Activated naive CD8-positive, alpha-beta T cell treated with anti-CD3 and anti-CD28 coated beads, Interleukin-2, amount 50 U/mL, for 16 hours (primary cell): ENCODE data around the gene MAGEA10.
"Not testable (repeated sequence)": the region's sequence is repeated elsewhere in the genome, so short reads cannot be mapped to it uniquely, and the experiment has no call there.

ENCODE experiments used
- DNase-seq: peaks from one replicate; pipeline ENCODE4 v3.0.0-alpha.2; 2020; ENCODE audit warnings: low read depth, low spot score

Gene MAGEA10

DNA sequence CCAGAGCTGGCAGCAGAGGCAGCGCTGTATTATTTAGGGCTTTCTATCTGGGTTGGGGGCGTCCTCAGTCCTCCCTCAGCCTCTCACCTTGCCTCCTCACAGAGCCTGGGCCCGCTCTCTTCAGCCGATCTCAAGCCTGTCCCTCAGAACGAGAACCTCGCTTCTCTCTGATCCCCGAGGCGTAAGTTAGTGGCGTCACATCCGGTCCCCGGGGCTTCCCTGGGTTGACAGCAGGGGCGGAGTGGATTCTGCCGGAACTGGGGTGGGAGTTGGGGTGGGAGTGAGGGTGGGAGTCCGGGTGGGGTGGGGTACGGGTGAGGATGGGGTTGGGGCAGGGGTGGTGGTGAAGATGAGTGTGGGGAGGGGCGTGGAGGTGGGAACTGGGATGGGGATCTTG lies at the start of gene MAGEA10:
Gene MAGEA10, minus strand, starts transcription at position 190 of the 397 bp plus-strand sequence. CDS start 2,957 bp downstream, outside the sequence.
- no peak for DNase-seq

DNA sequence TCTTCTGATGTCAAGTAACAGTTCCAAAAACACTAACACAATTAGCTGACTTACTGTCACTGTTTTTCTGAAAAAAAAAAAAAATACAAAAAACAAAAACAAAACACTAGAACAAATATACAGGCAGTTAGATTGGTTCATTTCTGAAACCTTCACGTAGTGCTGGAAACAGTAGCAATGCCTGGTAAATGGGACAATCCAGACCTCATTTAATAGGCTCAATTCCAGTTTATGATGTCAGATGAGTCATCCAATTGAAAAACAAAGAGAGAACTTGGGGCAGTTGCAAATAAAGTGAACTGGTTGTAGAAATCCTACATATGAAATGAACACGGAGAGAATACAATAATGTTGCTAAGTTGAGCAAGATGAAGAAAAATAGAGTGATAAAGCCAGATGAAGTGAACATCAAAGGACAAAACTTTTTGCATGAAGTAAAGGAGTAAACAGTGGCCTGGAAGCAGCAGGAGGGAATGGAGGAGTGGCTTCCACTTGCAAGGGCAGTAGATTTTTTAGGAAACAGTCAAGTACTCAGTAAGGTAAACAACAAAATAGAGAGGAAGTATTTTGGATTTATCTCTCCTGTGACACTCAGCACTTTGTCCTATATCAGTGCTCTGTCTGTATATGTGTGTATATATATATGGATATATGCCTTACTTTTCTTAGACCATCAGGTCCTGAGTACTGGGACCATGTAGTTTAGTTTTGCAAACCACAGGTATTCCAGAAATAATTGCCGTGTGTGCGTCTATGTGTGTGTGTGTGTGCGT lies 39.3 kb upstream of the MAGEA10 start:
- DNase-seq = no peak

DNA sequence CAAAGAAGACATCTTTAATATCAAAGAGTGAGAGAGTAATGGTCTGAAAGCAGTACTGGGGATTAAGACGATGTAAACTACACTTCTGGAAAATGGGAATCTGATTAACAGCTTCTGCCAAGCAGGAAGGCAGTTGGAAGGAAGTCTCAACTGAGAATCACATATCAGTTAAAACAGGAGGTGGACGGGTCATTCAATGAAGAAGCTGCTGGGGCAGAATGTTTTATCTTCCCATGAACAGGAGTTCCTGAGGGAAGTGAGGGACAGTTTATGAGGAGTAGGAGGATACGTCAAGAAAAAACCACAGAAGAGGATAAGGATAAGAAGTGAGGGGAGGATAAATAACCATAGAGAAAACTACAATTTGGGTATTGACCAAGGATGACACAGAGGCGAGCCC lies 38.7 kb upstream of the MAGEA10 start:
- no peak for DNase-seq

DNA sequence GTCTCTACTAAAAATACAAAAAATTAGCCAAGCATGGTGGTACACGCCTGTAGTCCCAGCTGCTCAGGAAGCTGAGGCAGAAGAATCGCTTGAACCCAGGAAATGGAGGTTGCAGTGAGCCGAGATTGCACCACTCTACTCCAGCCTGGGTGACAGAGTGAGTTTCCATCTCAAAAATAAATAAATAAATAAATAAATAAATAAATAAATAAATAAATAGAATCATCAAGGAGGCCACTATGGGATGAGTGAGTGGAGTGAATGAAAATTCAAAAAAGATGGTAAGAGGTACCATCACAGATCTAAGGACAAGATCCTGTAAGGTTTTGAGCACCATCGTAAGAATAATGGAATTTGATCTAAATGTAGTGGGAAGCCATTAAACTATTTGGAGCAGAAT lies 37.5 kb upstream of the MAGEA10 start:
- DNase-seq = not testable (repeated sequence)

DNA sequence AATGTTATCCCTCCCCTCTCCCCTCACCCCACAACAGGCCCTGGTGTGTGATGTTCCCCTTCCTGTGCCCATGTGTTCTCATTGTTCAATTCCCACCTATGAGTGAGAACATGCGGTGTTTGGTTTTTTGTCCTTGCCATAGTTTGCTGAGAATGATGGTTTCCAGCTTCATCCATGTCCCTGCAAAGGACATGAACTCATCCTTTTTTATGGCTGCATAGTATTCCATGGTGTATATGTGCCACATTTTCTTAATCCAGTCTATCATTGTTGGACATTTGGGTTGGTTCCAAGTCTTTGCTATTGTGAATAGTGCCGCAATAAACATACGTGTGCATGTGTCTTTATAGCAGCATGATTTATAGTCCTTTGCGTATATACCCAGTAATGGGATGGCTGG lies 35.5 kb upstream of the MAGEA10 start:
- not testable (repeated sequence) for DNase-seq

DNA sequence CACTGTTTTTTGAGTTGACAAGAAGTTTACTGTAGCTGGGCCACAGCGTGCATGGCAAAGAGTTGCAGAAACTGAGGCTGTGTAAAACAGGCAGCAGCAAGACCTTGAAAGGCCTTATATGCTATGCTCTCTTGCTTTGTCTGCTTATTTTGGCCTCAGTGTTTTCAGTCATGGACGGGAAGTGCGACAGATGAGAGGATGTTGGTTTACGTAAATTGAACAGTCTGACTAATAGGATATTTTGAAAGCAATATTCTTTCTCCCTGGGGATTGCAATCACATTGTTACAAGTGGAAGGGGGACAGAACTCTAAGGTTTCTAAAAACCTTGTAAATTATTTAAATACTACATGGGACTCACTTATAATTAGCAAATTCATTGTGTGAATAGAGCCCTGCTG lies 32.2 kb upstream of the MAGEA10 start:
- no peak for DNase-seq

DNA sequence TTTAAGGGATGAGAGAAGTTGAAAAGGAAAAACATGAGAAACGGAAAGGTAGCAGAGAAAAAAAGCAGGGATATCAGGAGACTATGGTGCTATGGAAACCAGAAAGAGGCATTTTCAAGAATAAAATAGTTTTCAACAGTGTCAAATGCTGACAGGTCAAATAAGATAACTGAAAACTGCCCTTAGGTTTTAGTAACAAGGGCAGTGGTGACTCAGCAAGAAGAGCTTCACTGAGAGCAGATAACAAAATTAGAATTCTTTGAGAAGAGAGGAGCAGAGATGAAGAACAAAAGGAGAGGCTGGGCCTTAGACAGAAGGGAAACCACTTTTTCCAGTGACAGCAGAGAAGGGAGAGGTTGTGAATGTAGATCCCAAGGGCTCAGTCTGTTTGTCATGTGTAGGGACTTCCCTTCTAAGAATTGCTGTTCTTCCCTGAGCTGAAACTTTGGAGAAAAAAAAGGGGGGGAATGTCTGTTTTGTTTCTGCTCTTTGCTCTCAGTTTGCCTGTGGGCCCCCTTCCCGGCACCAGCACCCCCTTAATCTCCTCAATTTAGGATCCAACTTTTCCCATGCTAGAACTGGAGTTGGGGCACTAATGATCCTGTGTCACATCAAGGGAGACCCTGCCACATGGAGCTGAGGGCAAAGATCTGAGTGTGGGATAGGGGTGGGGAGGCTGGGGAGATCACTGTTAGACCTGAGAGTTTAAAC lies 26.8 kb upstream of the MAGEA10 start:
- no peak for DNase-seq

DNA sequence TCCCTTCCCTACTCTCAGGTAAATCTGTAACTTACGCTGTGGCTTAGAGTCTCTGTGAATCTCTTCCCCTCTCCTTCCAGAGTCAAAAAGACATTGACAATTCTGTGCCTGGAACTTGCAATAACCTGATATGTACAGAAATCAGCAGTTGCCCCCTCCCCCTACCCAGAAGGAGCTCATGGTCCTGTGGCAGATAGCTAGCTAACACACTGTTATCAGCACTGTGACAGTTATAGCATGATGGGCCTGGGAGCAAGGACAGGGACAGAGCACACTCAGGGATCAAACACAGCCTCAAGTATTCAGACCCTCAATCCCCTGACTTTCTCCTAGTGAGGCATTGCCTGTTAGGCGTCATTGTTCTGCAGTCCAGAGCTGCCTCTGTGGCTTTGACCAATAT lies 18.7 kb upstream of the MAGEA10 start:
- DNase-seq = no peak

DNA sequence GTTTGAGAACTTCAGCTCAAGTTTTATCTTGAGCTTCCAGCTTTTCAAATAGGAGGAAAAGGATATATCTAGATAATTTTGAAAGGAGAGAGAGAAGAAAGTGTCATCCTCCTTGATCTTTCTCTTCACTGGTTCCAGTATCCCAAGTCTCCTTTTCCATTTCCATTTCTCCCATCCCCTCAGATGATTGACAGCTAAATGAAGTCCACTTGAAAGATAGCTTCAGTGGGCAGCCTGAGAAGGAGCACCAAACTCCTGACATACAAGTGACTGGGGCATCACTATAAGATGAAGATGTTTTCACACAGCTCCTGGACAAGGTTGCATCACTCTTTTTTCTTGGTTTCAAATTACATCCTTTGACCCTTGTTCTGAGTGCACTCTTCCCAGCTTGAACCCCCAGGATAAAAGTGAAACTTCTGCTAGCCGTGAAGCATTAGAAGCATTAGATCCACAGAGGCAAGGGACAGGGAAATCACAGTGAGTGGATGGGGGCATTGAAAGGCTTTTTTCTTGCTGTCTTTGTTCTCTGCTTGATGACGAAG lies 17.5 kb upstream of the MAGEA10 start:
- no peak for DNase-seq

DNA sequence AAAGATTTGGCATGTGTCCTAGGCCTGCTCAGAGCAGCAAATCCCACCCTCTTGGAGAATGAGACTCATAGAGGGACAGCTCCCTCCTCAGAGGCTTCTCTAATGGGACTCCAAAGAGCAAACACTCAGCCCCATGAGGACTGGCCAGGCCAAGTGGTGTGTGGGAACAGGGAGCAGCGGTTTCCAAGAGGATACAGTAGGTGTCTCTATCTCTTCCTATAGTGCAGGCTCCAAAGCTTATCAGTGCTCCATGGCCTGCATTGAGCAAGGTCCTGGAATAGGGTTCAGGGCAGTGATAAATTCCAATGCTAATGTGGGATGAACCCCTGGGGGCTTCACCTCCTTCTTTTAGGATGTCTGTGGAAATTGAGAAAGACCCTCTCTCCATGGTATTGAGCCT lies 15.7 kb upstream of the MAGEA10 start:
- no peak for DNase-seq

DNA sequence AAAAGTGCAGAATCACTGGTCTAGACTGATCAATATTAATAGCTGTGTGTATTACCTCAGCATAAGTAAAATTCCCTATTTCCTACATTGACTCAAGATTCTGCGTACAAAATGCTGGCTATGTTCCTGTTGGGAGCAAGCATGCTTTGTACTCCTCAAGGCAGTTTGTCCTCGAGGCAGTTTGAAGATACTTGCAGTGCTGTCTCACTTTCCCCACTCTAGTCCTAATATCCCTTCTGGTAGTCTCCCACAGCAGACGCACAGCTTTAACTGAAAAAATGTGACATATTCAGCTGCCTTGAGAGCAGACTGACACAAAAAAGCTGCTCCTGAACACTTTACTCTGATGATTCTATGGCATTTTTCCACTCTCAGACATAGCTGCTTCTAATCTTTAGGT lies 12.9 kb upstream of the MAGEA10 start:
- DNase-seq = no peak

DNA sequence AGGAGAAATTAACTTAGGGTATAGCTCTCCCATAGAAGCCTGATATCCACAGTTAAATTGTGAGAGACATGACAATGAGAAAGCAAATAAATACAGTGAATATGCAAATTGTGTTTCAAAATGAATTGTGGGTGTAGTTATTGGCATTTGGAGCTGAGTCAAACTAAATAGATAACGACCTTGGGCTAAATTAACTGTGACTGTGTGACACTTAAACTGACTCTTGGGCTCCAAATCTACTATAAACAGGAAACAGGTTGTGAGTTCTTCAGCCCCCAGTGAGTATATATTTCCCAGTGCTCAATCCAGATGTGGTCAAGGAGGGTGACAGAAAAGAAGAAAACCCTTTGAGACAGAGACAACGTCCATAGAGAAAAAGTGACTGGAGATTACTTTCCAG lies 11.3 kb upstream of the MAGEA10 start:
- no peak for DNase-seq

DNA sequence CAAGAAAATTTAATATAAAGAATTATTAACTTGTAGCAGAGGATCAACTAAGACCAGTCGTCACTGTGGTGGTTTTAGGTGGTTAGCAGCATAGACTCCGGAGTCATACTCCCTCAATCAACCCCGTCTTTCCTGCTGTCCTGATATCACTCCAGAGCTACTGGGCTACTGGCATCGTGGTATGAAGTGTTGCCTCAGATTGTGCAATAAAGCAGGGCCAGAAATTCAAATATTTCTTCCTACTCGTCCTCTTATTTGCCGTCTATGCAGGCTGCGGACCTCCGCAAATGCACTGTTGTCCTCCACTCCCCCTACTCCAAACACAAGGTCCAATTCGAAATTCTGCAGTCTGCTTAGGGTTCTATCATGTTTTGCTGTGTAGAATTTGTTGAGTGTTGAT lies 1.2 kb upstream of the MAGEA10 start:
- no peak for DNase-seq

DNA sequence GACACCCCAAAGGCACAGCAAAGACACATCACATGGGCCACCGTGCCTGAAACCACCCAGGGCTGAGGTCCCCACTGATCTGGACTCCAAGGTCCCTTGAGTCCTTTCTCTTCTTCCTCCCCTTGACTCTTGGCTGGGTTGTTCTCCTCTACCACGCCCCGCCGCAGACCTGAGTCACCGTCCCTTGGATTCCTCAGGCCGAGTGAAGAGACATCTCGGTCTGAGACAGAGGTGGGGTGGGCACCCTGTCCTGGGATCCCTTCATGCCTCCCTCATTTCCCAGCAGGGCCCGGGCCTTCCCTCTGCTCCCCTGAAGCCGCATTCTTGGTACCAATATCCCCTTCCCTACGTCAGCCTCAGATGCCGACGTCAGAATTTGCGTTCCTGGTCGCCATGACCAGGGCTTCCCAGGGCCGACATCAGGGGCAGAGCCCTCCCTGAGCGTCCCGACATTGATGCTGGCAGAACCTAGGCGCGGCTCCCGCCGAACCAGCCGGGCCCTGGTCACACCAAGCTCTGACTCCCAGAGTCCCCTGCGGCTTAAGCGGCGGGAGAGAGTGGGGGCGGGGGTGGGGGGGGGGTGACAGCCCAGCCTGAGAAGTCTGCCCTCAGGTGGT lies 498 bp downstream of the MAGEA10 start:
- no peak for DNase-seq

DNA sequence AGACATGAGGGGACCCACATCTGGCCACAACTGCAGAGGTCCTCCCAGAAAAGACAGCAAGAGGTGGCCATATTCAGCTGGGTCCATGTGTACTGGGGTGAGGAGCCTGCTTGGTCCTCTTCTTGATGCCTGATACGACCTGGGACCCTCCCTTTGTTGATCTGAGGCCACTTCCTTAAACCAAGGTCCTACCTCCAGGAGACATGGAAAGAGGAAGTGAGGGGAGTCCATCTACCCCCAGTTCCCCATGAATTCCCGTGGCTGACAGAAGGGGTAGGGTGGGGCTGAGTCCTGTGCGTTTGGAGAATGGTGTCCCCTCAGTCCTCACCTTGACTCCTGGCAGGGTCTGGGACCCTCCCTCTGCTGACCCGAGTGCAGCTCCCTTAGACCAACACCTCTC lies 2.1 kb downstream of the MAGEA10 start:
- no peak for DNase-seq

DNA sequence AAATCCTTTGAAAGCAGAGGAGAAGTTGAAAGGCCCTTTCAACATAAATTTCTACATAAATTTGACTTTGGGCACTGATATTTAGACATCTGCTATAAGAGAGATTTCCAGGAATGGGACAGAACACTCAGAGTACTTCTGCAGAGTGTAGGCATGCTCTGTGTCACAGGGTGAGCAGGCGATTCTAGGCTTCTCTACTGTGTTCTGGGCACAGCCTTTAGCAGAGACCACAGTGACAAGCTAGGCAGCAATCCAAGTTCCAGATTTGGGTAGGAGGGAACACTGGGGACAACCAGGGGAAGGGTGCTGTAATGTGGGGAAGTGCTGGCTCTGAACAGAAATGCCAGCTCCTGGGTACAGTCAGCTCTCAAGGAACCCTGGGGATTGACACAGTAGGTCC lies 6.9 kb downstream of the MAGEA10 start:
- DNase-seq = no peak

DNA sequence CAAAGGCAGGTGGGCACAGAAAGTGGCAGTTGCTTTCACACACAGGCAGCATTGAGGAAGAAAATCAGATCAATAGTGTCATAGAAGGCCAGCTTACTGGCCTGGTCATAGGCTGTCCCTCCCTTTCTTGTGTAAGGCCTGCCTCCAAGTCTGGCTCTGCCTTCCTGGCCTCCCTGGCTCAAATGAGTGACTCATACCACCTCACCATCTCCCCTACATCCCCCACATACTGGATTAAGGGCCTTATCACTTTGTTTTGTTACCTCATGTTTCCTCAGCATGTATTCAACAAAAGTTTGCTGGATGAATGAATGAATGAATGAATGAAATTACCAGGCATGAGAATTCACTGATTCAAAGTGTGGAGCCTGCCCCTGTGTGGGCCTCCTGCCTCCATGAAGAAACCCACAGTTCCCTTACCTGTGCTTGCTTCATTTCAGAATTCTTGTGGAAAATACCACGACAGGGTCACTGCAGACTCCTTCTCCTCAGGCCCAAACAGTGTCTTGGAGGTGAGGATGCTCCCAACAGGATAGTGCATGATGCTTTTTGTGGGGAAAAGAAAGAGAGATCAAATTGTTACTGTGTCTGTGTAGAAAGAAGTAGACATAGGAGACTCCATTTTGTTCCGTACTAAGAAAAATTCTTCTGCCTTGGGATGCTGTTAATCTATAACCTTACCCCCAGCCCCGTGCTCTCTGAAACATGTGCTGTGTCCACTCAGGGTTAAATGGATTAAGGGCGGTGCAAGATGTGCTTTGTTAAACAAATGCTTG lies 9.1 kb downstream of the MAGEA10 start:
- DNase-seq = not testable (repeated sequence)

DNA sequence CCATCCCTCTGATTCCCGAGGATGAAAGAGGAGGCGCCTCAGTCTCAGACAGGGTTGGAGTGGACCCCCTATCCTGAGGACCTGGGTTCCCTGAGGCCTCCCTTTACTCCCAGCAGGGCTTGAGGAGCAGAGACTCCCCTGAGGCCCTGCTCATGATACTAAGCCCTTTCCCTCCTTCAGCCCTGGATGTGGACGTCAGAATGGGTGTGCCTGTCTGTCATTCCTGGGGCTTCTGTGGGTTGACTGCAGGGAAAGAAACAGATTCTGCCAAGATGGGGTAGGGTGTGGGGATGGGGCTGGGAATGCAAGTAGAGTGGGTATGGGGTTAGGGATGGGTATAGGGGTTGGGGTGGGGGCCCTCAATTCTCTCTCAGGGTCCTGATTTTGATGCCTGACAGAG lies 21.1 kb downstream of the MAGEA10 start:
- no peak for DNase-seq

DNA sequence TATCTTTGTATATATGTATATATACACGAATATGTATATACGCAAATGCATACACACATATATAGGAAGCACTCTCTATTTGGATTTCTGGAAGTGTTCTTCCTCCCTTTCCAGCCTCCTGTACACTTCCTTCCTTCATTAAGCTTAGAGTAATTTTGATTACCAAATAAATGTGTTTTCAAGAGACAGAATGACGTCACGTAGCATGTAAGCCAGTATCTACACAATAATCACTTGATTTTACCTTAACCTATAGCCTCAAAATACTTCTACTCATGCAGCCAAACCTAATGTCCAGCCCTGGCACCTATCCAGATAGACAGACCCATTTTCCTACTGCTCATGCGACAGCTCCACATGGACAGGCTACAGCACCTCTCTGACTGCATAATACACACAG lies 29.9 kb downstream of the MAGEA10 start:
- DNase-seq = no peak

DNA sequence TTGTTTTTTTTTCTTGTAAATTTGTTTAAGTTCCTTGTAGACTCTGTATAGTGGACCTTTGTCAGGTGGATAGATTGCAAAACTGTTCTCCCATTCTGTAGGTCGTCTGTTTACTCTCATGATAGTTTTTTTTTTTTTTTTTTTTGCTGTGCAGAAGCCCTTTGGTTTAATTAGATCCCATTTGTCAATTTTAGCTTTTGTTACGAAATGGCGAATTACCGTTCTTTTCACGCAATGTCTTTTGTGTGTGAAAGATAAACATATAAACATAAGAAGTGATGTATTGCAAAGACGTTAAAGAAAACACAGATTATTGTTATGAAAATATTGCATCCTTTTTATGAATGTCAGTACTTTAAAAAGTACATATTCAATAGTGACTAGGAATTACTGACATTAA lies 34.5 kb downstream of the MAGEA10 start:
- DNase-seq = no peak

DNA sequence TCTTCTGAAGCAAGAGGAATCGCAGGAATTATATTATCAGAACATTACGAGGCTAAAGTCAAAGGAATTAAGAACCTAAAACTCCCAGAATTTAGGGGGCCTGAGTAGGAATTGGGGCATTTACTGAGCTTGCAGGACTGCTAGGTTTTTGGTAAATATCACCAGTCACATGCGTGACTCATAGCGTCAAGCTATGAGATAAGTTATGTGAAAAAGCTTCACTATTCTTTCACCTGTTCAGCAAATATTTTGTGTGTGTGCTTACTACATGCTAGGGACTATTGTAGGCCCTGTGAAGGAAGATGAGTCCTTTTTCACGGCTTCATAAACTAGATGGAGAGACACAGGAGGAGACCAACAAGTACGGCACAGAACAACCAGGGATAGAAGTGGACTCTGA lies 52.2 kb downstream of the MAGEA10 start:
- no peak for DNase-seq
